Prostate gland (tissue), 2 donors: ENCODE data around the gene DNMT3A.

Experiments used
- CTCF ChIP-seq, 4 experiments: fragments of 200-600 bp in 2 of 4; fragments of 450-650 bp in 2 of 4; sonication (generic) in 2 of 4; IDR thresholded peaks; 1 replicate in 3 of 4; 2 replicates in 1 of 4; pipeline ENCODE4 v1.5.1; 2016 to 2019; ENCODE audit warnings: antibody characterized with exemption in 4 of 4, mild to moderate bottlenecking in 2 of 4, moderate library complexity in 2 of 4
- POLR2A ChIP-seq: fragments of 450-650 bp; IDR thresholded peaks from one replicate; pipeline ENCODE4 v1.6.1; 2016; ENCODE audit warnings: antibody characterized with exemption, mild to moderate bottlenecking

GRCh38 chr2:25341753-25342371 lies at the start of gene DNMT3A:
- TF ChIP-seq CTCF (IDR thresholded peaks at IDR 0.05) (no peak), POLR2A (no peak)
